Dedifferentiated amniotic fluid mesenchymal stem cell (primary cell): ENCODE measurements around the gene SCGN.
"Not testable (repeated sequence)": the region's sequence is repeated elsewhere in the genome, so short reads cannot be mapped to it uniquely, and the experiment has no call there.

Source experiments
- DNase-seq: peaks from one replicate; pipeline ENCODE4 v3.0.0-alpha.2; 2016; ENCODE audit errors: extremely low spot score

SCGN gene

GRCh38 chr6:25726122-25726911, 74.3 kb downstream of the SCGN start:
- no peak for DNase-seq

DNA sequence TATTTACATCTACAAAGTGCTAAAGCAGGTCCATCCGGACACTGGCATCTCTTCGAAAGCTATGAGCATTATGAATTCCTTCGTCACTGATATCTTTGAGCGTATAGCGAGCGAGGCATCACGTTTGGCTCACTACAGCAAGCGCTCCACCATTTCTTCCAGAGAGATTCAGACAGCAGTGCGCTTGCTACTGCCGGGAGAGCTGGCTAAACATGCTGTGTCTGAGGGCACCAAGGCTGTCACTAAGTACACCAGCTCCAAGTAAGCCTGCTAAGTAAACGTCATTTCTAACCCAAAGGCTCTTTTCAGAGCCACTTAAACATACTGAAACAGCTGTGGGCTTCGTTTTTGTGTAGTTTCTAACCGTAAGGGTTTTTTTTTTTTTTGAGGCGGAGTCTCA, 75.0 kb downstream of the SCGN start:
- no peak for DNase-seq

GRCh38 chr6:25730907-25731306, 78.9 kb downstream of the SCGN start:
- DNase-seq, result no peak

- no peak for DNase-seq
Observed at GRCh38 chr6:25731721-25732120, 79.7 kb downstream of the SCGN start.

- no peak for DNase-seq
Observed at GRCh38 chr6:25732468-25733198, 80.6 kb downstream of the SCGN start.

GRCh38 chr6:25735261-25735660, 83.2 kb downstream of the SCGN start:
- no peak for DNase-seq

GRCh38 chr6:25743868-25744267, 91.9 kb downstream of the SCGN start:
- no peak for DNase-seq

DNA sequence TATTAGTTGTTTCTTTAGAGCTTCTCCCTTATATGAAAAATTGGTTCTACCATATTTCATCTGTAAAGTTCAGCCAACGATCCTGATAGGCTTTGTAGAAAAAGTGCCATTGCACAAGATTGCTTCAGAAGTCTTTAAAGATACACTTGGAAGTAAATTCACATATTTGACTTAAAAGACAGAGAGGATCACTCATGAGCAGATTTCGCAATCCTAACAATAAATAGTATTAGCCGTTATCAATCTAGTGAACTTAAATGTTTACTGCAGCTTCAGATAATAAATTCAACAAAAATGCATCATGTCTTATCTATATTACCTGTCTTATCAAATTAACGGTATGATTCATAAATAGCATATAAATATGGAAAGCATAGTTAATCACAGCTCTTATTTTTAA, 93.8 kb downstream of the SCGN start:
- DNase-seq, result no peak

- no peak for DNase-seq
Observed at GRCh38 chr6:25746968-25747367, 95.0 kb downstream of the SCGN start.

DNA sequence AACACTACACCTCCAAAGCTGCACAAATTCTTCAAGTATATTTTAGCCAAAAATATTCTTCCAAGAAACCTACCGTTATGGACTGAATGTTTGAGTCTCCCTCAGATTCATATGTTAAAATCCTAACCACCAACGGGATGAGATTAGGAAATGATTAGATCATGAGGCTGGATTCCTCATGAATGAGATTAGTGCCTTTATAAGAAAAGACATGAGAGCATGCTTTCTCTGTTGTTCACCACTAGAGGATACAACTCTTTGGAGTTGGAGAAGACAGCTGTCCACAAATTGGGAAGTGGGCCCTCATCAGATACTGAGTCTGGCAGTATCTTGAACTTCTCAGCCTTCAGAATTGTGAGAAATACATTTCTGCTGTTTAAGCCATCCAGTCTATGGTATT, 95.5 kb downstream of the SCGN start:
- DNase-seq, result no peak

GRCh38 chr6:25748049-25748448, 96.0 kb downstream of the SCGN start:
- DNase-seq, result no peak

DNA sequence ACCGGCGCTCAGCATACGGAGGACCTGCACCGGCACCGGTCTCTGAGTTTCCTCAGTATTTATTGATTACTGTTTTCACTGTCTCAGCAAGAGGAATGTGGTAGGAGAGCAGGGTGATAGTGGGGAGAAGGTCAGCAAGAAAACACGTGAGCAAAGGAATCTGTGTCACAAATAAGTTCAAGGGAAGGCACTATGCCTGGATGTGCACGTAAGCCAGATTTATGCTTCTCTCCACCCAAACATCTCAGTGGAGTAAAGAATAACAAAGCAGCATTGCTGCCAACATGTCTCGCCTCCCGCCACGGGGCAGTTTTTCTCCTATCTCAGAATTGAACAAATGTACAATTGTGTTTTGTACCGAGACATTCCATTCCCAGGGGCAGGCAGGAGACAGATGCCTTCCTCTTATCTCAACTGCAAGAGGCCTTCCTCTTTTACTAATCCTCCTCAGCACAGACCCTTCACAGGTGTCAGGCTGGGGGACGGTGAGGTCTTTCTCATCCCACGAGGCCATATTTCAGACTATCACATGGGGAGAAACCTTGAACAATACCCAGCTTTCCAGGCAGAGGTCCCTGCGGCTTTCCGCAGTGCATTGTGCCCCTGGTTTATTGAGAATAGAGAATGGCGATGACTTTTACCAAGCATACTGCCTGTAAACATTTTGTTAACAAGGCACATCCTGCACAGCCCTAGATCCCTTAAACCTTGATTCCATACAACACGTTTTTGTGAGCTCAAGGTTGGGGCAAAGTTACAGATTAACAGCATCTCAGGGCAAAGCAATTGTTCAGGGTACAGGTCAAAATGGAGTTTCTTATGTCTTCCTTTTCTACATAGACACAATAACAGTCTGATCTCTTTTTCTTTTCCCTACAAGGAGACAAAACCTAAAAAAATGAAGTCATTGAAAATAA, 96.8 kb downstream of the SCGN start:
- not testable (repeated sequence) for DNase-seq

GRCh38 chr6:25749837-25750236, 97.8 kb downstream of the SCGN start:
- no peak for DNase-seq

- DNase-seq, result no peak
Observed at GRCh38 chr6:25750906-25751305, 98.9 kb downstream of the SCGN start.
